ENCODE results near the gene GALNT9. TPM values are rescaled to one million over a fixed set of nuclear protein-coding genes. Genes with fewer than 3 reads are reported as not detected.
"Not testable (repeated sequence)": the region's sequence is repeated elsewhere in the genome, so short reads cannot be mapped to it uniquely, and the experiment has no call there.

The GALNT9 gene
- not detected for total RNA-seq

DNA sequence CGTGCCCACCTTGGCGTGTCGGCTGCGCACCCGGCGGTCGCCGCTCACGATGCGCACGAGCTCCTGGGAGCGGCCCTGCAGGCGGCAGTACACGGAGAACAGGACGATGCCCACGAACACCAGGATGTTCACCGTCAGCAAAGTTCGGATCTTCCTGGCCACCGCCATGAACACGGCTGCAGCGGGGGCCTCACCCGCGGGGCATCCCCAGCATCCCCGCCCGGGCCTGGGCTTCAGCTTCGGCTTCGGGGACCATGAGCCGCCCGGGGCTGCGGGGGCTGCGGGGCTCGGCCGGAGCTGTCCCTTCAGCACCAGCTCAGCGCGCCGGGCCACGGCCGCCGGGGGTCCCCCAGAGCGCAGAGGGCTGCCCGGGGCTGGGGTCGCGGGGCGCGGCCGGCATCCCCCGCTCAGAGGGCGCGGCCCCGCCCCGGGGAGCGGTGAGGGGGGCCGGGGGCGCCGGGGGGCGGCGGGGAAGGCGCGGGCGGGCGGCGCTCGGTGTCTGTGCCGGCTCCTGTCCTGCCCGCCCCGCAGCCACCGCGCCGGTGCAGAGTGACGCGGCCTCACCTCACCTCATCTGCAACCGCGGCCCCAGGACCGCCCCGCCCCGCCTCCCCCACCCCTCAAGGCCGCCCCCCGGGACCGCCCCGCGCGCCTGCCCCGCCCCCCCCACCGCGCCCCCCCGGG is at the start of gene GALNT9:
GALNT9 (minus strand) TSS at position 554 of the 684 bp plus-strand sequence; CDS start at position 168, 386 bp downstream.
- DNase-seq (ENCODE audit: low spot score) = no peak
- no peak for ATAC-seq

DNA sequence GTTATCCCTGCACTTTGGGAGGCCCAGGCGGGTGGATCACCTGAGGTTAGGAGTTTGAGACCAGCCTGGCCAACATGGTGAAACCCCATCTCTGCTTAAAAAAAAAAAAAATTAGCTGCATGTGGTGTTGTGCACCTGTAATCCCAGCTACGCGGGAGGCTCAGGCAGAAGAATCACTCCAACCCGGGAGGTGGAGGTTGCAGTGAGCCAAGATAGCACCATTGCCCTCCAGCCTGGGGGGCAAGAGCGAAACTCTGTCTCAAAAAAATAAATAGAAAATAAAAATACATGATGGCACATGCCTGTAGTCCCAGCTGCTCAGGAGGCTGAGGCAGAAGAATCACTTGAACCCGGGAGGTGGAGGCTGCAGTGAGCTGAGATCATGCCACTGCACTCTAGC is 49.7 kb upstream of the GALNT9 start:
- not testable (repeated sequence) for ATAC-seq; DNase-seq (ENCODE audit: low spot score)

DNA sequence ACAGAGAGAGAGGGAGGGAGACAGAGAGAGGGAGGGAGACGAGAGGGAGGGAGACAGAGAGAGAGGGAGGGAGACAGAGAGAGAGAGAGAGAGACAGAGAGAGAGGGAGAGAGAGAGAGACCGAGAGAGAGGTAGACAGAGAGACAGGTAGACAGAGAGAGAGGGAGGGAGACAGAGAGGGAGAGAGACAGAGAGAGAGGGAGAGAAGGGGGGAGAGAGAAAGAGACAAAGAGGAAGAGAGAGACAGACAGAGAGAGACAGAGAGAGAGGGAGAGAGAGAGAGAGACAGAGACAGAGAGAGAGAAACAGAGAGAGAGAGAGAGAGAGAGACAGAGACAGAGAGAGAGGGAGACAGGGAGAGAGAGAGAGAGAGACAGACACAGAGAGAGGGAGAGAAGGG is 47.8 kb upstream of the GALNT9 start:
- no peak for ATAC-seq

DNA sequence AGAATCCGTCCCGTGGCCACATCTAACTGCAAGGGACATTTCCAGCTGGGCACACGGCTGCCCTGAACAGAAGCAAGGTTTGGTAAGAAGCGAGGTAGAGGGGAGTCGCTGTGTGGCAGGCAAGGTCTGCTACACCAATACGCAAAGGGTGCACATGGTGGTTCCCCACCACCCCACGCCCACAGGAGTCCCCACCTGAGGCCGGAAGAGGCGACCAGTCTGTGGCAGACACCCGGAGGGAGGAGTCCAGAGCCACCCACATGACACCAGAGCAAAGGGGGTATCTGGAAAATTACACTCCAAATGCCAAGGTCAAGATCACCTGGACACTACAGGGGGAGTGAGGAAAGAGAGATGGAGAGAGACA is 47.1 kb upstream of the GALNT9 start:
- no peak for DNase-seq (ENCODE audit: low spot score)

More for the DNA sequence above, 47.8 kb upstream of the GALNT9 start:
- no peak for DNase-seq (ENCODE audit: low spot score)

DNA sequence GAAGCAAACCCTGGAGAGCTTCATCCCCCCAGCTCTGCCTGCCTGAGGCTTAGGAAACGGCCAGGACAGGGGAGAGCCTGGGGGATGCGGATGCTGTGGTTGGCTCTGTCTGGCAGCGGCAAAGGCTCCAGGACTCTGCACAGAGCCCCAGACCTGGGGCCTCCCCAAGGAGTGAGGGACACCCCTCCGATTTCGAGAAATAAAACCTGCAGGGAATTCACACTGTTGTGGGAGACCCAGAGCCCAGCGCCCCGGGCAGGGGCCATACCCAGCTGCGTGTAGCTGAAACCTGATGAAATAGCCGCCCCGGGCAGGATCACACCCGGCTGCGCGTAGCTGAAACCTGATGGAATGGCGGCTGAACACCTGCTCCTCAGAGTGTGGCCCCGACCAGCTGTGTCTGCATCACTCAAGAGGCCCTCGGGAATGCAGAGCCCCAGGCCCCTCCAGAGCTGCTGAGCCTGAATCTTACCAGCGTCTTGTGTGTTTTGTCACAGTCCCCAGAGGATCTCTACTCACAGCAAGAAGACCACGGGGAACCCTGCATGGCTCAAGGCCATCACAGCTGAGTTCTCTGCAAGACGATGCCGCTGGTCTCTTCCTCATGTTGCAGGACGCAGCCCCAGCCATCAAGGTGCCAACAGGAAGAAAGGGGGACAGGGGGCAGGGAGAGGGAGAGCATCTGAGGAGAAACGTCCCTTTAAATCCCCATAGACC is 46.5 kb upstream of the GALNT9 start:
- DNase-seq (ENCODE audit: low spot score) = no peak
- no peak for ATAC-seq

More for the DNA sequence above, 47.1 kb upstream of the GALNT9 start:
- no peak for ATAC-seq

DNA sequence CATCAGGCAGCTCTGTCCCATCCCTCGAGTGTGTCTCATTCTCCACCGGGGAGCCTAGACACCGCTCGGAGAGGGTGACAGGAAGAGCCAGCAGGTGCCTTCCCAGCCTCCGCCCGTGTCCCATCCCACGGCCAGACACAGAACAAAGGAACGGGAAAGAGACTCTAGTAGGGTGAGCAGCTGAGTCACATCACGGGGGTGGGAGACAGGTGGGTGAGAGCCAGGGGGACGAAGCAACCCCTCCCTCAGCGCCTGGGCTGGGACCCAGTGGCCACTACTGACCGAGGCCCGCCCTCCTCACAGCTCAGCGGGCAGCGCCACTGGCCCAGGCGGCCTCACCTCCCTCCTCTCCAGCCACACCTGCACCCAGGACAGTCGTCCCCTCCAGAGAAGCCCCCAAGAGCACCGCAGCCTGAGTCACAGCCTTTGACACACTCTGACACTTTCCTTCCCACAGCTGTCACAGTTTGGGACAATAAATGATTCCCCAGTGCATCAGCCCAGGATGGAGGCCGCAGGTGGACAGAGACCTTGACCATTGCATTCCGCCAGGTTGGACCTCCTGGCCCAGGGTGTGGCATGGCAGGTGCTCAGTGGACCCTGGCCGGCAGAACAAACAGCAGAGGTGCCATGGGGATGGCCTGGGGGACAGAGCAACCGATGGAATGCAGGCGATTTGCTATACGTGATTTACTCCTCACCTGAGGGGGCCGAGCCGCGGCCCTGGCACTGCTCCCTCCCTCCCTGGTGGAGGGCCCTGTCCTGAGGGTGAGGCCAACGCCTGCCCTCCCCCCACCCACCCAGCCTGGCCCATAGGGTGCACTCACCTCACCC is 45.4 kb upstream of the GALNT9 start:
- no peak for ATAC-seq
- no peak for DNase-seq (ENCODE audit: low spot score)

DNA sequence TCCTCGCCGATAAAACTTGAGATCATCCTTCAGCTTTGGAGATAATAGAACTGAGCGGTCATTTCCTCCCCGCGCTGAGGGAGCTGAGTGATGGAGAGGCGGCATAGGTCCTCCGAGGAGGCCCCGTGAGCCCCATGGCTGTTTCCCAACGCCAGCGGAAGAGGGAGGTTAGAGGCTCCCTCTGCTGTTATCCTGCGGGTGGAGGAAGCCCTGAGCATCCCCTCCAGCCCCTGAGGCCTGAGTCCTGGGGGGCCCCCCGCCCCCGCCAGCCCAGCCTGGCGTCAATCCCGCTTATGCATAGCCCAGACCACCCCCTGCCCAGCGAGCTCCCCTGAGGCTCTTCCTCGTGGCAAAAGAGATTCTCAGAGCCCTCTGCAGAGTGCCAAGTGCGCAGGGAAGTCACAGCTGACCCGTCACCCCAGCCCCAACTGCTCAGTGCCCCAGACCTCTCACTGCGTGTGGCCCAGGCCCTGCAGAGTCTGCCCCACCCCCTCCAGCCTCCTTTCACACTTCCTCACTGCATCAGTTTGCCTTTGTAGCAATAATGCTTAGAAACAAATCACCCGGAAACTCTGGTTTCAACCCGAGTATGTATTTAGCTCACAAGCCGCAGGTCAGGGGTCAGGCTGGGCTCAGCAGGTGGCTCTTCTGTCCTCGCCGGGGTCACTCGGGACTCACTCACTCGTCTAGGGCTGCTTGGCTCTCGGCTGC is 44.7 kb upstream of the GALNT9 start:
- no peak for ATAC-seq
- DNase-seq (ENCODE audit: low spot score) = no peak

DNA sequence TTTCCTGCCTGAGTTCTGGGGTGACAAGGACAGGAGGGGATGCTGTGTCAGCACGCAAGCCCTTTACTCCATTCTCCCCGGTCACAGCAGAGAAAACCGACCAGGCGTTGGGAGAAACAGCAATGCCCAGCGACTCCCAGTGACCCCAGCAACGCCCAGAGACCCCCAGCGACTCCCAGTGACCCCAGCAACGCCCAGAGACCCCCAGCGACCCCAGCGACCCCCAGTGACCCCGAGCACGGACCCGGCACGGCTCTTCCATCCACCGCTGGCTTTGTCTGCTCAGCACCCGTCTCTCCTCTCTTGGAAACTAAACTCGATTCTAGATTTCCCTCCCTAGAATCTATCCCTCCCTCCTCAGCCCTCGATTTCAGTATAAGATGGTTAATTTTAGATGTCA is 38.5 kb upstream of the GALNT9 start:
- ATAC-seq = no peak
- no peak for DNase-seq (ENCODE audit: low spot score)

DNA sequence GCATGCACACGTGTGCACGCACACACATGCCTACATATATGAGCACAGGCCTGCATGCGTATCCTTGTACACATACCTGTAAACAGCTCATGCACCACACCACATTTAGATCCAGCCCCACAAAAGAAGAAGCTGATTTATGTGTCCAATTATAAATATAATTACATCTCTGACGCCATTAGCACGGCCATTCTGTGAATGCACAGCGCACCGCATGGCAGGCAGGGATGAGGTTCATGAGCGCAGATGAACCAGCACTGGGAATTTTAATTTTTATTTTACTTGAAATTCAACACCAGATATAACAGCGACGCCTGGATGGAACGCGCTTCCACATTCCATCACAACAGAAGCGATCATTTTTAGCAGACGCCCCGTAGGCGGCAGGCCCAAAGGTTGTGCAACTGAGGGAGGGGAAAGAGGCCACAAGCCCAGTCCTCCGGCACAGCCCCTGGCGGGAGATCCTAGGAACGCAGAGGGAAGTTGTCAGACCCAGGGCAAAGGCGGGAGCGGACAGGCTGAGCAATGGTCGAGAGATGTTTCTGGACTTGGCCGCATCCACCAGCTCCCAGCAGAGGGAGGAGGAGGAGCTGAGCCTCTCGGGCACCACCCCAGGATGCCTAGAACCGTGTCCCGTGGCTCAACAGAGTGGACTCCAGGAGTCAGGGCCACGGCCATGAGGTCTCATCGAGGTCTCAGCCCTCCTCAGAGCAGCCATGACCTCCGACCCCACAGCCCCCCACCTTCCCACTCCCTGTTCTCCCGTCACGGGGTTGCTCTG is 37.9 kb upstream of the GALNT9 start:
- DNase-seq (ENCODE audit: low spot score) (no peak), ATAC-seq (no peak)

DNA sequence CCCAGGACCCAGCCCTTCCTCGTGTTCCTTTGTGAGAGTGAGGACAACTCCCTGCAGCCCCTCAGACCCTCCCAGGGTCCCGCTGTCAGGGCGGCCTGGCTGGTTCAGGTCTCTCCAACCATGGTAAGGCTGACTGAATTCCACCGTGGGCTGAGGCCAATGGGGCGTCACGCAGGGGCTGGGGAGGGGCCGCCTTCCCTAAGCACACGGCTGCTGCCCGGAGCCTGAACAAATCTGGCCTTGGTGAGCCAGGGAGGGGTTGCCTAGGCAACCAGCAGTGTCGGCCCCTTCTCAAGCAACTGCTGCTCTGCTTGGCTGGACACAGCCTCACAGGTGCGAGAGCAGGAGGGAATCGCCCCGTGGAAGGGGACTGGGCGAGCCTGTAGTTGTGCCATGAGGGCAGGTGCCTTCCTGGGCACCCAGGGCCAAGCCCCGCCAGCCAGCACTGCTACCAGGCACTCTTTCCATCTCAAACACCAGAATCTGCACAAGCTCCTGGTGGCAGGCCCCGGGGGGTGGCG is 37.0 kb upstream of the GALNT9 start:
- no peak for DNase-seq (ENCODE audit: low spot score)
- ATAC-seq = no peak

DNA sequence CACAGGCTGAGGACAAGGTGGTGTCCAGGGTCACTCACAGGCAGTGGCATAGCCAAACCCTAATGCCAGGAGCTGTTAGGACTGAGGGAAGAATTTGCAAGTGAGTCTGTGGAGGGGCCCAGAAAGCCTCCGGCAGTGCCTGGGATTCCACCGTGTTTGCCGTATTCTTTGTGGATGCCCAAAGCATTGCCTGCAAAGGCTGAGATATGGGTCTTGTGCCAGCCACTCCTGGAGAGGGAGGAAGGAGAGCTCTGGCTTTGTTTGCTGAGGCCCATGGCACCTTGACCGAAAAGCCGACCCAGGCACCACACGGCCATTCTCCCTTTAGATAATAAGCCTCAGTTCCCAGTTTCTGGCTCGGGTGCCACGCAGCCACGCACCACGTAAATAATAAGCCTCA is 35.8 kb upstream of the GALNT9 start:
- ATAC-seq (no peak), DNase-seq (ENCODE audit: low spot score) (no peak)

DNA sequence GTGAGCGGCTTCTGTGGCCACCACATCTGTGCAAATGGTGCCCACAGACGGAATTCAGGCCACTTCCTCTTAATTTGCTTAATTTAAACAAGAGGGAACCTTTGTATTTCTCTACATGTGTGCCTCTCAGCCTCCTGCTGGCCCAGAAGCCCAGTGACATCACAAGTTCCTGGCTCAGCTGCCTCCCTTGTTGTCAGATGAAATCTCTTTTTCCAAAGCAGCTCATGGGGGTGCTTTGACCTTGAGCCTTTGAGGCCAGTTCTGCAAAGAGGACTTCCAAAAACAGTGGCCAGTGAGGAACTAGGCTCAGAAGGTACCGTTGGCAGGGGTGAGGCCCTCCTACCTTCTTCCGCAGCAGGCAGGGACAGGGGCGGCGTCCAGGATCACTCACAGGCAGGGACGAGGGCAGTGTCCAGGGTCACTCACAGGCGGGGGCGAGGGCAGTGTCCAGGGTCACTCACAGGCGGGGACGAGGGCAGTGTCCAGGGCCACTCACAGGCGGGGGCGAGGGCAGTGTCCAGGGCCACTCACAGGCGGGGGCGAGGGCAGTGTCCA is 35.0 kb upstream of the GALNT9 start:
- no peak for ATAC-seq
- no peak for DNase-seq (ENCODE audit: low spot score)

DNA sequence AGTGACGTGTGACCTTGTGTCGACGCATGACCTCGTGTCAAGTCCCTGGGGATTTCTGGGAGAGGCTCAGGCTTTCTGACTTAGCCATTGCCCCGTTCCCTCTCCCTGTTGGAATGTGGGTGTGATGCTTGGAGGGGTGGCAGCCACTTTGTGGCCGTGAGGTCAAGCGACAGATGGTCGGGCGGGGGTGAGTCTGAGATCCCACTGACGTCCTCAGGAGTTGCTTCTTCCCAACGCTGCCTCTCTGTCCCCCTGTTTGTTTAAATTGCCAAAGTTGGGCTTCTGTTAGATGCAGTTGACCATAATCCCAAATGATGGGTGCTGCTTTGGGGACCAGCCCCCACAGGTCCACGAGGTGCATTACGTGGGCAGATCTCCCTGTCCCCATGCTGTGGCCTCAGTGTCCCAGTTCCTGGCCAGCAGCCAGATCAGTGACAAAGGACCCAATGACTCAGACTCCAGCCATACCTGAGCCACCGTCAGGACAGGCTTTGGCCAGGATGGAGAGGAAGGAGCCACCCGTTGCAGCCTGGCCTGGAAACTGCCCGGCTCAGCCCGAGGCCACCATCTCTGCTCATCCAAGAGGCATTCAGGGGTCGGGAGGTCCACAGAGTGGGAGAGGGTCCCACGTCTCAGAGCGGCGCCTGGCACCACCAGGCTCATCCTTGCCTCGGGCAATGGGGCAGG is 34.4 kb upstream of the GALNT9 start:
- ATAC-seq (no peak), DNase-seq (ENCODE audit: low spot score) (no peak)

DNA sequence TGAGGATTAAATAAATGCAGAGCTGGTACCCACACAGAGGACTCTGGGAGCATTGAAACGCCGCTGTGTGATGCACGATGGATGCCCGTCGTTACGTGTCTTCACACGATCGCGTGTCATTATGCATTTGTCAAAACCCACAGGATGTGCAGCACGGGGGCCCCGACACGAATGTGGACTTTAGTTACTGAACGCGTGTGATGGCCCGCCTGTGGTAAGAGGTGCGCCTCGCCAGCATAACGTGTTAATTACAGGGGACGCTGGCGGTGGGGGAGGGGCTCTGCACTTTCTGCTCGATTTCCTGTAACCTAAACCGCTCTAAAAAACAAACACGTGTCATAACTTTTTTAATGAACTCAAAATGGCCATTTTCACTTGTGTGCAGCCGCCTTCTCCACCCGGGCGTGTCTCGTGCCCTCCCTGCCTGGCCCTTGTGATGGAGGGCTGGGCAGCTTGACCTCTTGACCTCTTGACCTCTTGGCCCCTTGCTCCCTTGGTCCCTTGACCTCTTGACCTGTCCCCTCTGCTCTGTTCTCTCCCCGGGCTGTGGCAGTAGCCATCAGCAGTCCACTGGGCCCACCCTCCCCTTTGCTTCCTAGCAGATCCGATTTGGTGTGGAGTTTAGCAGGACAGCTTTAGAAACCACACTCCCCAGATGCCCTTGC is 33.7 kb upstream of the GALNT9 start:
- DNase-seq (ENCODE audit: low spot score) (no peak), ATAC-seq (no peak)

DNA sequence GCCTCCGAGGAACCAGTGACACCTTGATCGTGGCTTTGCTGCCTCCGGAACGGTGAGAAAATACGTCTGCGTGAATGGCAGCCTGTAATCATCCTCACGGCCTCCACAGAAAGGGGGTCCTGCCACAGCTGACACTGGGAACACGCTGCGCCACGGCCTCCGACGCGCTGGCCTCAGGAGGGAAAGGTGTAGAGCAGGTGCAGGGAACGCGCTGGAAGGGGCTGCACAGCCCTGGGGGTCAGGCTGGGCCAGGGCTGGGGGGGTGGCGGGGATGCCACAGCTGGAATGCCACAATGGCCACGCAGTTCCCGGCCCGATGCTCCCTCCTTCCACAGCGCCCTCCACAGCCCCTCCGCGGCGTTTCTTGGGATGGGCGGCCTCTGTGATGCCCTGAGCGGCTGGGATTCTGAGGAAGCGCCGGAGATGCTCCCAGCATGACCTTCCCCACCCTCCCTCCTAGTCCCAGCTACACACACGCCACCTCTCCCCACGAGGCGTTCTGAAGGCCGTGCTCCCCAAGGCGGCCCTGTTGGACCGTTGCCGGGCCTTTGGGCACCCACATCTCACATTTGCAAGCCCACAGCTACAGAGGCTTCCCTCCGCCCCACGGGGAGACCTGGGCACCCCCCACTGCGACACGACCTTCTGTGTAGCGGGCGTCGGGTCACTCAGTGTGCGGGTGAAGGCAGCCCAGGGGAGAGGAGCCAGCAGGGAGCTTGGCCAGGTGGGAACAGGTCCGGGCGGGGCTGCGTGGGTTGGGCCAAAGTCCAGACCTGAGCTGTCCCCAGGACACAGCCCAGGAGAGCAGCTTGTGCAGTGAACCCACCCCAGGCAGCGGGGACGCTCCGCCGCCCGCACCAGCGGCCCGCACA is 31.8 kb upstream of the GALNT9 start:
- no peak for ATAC-seq
- DNase-seq (ENCODE audit: low spot score) = no peak

DNA sequence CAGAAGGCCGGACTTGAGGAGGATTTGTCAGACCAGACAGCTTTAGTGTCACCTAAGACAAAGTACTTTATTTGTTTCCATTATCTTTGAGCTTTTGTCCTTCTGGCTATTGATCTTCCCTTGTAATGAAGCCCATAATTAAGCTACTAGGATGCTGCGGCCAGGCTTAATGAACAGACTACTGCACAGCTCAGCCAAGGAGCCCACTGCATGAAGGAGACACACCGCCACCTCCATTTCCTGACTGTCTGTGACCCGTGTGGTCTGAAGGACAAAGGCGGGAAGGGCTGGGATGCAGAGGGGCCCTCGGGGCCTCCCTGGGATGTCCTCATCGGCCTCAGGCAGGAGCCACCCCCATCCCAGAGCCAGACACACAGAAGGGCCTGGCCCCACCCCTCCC is 31.0 kb upstream of the GALNT9 start:
- no peak for ATAC-seq
- no peak for DNase-seq (ENCODE audit: low spot score)

DNA sequence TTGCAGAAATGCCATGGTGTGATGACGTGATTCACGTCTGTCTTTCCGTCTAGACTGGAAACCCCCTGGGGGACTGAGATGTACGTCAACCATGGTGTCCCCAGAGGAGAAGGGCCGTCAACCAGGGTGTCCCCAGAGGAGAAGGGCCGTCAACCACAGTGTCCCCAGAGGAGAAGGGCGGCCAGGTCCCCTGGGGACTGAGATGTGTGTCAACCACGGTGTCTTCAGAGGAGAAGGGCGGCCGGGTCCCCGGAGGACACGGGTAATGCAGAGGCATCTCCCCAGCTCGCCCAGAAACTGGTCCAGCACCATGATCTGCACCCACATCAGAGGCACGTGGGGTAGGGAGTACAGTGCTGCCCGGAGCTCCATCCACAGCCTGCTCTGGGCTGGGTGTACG is 30.6 kb upstream of the GALNT9 start:
- no peak for ATAC-seq
- DNase-seq (ENCODE audit: low spot score) = no peak

DNA sequence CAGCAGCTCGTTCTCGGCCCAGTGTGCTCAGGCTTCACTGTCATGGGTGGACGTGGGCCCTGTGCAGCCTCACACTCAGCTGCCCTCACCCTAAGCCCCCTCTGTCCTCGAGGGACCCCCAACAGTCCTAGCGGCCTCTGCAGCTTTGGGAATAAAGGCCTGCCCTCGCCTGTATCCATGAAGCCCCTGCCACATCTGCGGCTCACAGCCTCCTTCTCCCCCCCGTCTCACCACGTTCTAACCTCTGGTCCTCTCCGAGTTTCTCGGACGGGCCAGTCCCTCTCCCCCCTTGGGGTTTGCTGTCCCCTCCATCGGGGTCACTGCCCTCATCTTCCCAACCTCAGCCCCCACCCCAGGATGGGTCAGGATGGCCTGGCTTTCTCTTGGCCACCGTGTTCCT is 30.2 kb upstream of the GALNT9 start:
- no peak for DNase-seq (ENCODE audit: low spot score)

More for the DNA sequence above, 30.2 kb upstream of the GALNT9 start:
- no peak for ATAC-seq

Measured in left lobe of liver (tissue), 2 donors.